ENCODE measurements around the gene ZNF346. TPM values are rescaled to one million over a fixed set of nuclear protein-coding genes. Genes with fewer than 3 reads are reported as not detected.

The ZNF346 gene
- total RNA-seq, 1 donor from 2014 or later = 13.9 TPM

- Histone ChIP-seq H3K27ac (no peak overlapping the region), H3K27me3 (ENCODE audit: low read depth) (no peaks in the 10 kb centered on the region), H3K4me3 (no peak overlapping the region), H3K9me3 (no peaks in the 10 kb centered on the region), H3K4me1 (peaks cover 13% of the 10 kb centered on the region), H3K36me3 (no peaks in the 10 kb centered on the region)
- intact Hi-C loops (cut with DNase I) = no loop called here
- ATAC-seq (no peak), DNase-seq (no peak)
- no peak for TF ChIP-seq CTCF (IDR thresholded peaks at IDR 0.05)
Measured at GRCh38 chr5:177099422-177100093, 77.1 kb downstream of the ZNF346 start.

GRCh38 chr5:177100714-177101121 lies 78.2 kb downstream of the ZNF346 start:
- peaks cover 1% of the 10 kb centered on the region for H3K4me1 ChIP-seq
- no peak for ATAC-seq
- H3K27ac ChIP-seq = no peak overlapping the region
- no peak for DNase-seq
- intact Hi-C loops (cut with DNase I) = no loop called here
- H3K36me3 ChIP-seq = no peaks in the 10 kb centered on the region
- H3K27me3 ChIP-seq (ENCODE audit: low read depth) = no peaks in the 10 kb centered on the region
- no peaks in the 10 kb centered on the region for H3K9me3 ChIP-seq
- no peak for TF ChIP-seq CTCF (IDR thresholded peaks at IDR 0.05)
- no peak overlapping the region for H3K4me3 ChIP-seq

GRCh38 chr5:177103523-177104253 lies 81.2 kb downstream of the ZNF346 start:
- TF ChIP-seq CTCF (IDR thresholded peaks at IDR 0.05) = no peak
- peak in 1 of 2 donors; percentile 10 for ATAC-seq

GRCh38 chr5:177105691-177106476 lies 83.4 kb downstream of the ZNF346 start:
- TF ChIP-seq CTCF (IDR thresholded peaks at IDR 0.05) = no peak
- Histone ChIP-seq H3K36me3 (no peaks in the 10 kb centered on the region), H3K4me3 (no peak overlapping the region), H3K27ac (no peak overlapping the region), H3K27me3 (ENCODE audit: low read depth) (no peaks in the 10 kb centered on the region), H3K9me3 (no peaks in the 10 kb centered on the region), H3K4me1 (no peaks in the 10 kb centered on the region)
- intact Hi-C loops (cut with DNase I) = no loop called here
- DNase-seq (no peak), ATAC-seq (no peak)

More at GRCh38 chr5:177103523-177104253, 81.2 kb downstream of the ZNF346 start:
- Histone ChIP-seq H3K27me3 (ENCODE audit: low read depth) (no peaks in the 10 kb centered on the region), H3K4me3 (no peak overlapping the region), H3K9me3 (no peaks in the 10 kb centered on the region), H3K4me1 (no peaks in the 10 kb centered on the region), H3K36me3 (no peaks in the 10 kb centered on the region), H3K27ac (no peak overlapping the region)
- intact Hi-C loops (cut with DNase I) = no loop called here
- DNase-seq = no peak

GRCh38 chr5:177107159-177107558 lies 84.7 kb downstream of the ZNF346 start:
- Histone ChIP-seq H3K4me3 (no peak overlapping the region), H3K27ac (no peak overlapping the region), H3K4me1 (no peaks in the 10 kb centered on the region), H3K9me3 (no peaks in the 10 kb centered on the region), H3K27me3 (ENCODE audit: low read depth) (no peaks in the 10 kb centered on the region), H3K36me3 (no peaks in the 10 kb centered on the region)
- DNase-seq (no peak), ATAC-seq (no peak)
- no peak for TF ChIP-seq CTCF (IDR thresholded peaks at IDR 0.05)
- intact Hi-C loops (cut with DNase I) = no loop called here
